ENCODE results near the gene CENPX. TPM values are rescaled to one million over a fixed set of nuclear protein-coding genes. Genes with fewer than 3 reads are reported as not detected.

Gene CENPX
- total and polyA plus RNA-seq, 2 of the 13 experiments (the other 11 are each of a cell fraction or from before 2014, with no cell fraction given): 92.7 to 170 TPM

- TF ChIP-seq ZNF142 (CRISPR knock-in tag; IDR thresholded peaks at IDR 0.05) (peak; percentile 57; the same call in 1 of the 2 replicates), ZNF33B (CRISPR knock-in tag; IDR thresholded peaks at IDR 0.05) (0 out of 2 replicates have a peak, but pooled peaks have one; percentile 70), ZSCAN31 (CRISPR knock-in tag; IDR thresholded peaks at IDR 0.05; ENCODE audit: low read depth) (peak; percentile 98; the same call in 1 of the 2 replicates), PPARG (CRISPR knock-in tag; conservative IDR thresholded peaks at IDR 0.05) (peak; percentile 30; the same call in 1 of the 2 replicates), SRSF4 (IDR thresholded peaks at IDR 0.05; ENCODE audit: low read depth, low read length, poor library complexity, severe bottlenecking) (no peak), ZC3H4 (CRISPR knock-in tag; IDR thresholded peaks at IDR 0.05; ENCODE audit: borderline replicate concordance) (peak; percentile 64; the same call in 1 of the 2 replicates), NFIC (IDR thresholded peaks at IDR 0.05; ENCODE audit: low read length) (no peak), ZNF562 (CRISPR knock-in tag; IDR thresholded peaks at IDR 0.05; ENCODE audit: borderline replicate concordance) (no peak), SAP130 (CRISPR knock-in tag; IDR thresholded peaks at IDR 0.05; ENCODE audit: low read depth) (peak; percentile 89), YEATS4 (CRISPR knock-in tag; IDR thresholded peaks at IDR 0.05; ENCODE audit: borderline replicate concordance) (peak; percentile 63; the same call in 1 of the 2 replicates), ZNF563 (CRISPR knock-in tag; IDR thresholded peaks at IDR 0.05) (no peak), HIC2 (CRISPR knock-in tag; IDR thresholded peaks at IDR 0.05; ENCODE audit: low read depth) (peak; percentile 94), REPIN1 (CRISPR knock-in tag; IDR thresholded peaks at IDR 0.05; ENCODE audit: borderline replicate concordance, low read depth) (peak; percentile 73), ZNF367 (CRISPR knock-in tag; IDR thresholded peaks at IDR 0.05; ENCODE audit: borderline replicate concordance) (no peak), ISX (CRISPR knock-in tag; conservative IDR thresholded peaks at IDR 0.05) (no peak), RAD21 (CRISPR knock-in tag; IDR thresholded peaks at IDR 0.05) (no peak; the same call in 1 of the 2 replicates), ADNP (CRISPR knock-in tag; IDR thresholded peaks at IDR 0.05) (peak; percentile 38; the same call in 1 of the 2 replicates), ZSCAN5A (CRISPR knock-in tag; IDR thresholded peaks at IDR 0.05; ENCODE audit: borderline replicate concordance) (no peak), MAFG (CRISPR knock-in tag; IDR thresholded peaks at IDR 0.05) (no peak)
These were observed 19.0 kb downstream of the CENPX start (continued) for GRCh38 chr17:82003411-82004381.

Measured in HepG2 (cell line).